ENCODE results near the gene TNFSF11.

Gene TNFSF11

DNA sequence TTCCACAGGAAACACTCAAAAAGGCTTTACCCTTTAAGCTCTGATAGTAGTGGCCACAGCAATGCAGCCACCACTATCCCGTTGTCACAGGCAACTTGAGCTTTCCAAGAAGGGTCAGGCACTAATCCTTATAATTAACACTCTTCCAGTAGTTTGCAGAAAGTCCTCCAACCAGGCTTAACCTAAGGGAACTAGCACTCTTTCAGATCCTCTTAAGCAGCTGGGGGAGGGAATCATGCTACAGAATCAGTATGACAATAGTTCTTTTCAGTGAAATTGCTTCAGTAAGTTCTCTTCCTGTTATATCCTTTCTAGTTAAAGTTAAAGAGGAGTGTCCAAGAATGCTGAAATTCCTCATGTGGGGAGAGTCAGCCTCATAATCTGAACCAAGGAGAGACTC, 82.2 kb downstream of the TNFSF11 start:
- no peak for DNase-seq

DNA sequence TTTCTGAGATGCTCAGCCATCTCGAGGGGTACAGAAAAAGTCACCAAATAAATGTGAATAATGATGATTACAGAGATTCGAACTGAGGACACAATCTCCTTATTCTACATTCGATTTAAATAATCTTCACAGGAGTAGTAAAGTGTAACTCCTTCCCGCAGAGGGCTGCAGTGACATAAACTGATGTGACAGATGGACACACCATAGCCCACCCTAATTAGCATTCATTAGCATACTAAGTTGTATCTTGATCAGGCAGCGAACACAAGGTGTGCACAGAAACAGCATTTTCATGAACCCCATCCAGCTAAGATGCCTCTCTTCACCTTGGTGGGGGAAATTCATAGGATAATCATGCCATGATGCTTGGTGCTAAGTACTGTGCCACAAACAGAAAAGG, 83.0 kb downstream of the TNFSF11 start:
- no peak for DNase-seq

Measured in NCI-H226 (cell line).